A673 (cell line): ENCODE measurements around the gene IL24.

Experiments used
- EZH2 ChIP-seq: fragments of 200-600 bp; sonication (generic); IDR thresholded peaks from 2 replicates; pipeline ENCODE4 v1.6.1; 2017; ENCODE audit warnings: borderline replicate concordance, low read depth, mild to moderate bottlenecking, mixed read lengths, antibody characterized with exemption, low read length; ENCODE audit not compliant: poor library complexity, severe bottlenecking
- TF ChIP-seq, protein P1 (sequence below): fragments of 300-800, 200-600 bp; sonication (generic); conservative IDR thresholded peaks from 2 replicates; pipeline ENCODE4 v1.5.1; 2017; ENCODE audit warnings: low read depth, mild to moderate bottlenecking, antibody characterized with exemption, low read length, moderate library complexity, mixed read lengths

DNA sequence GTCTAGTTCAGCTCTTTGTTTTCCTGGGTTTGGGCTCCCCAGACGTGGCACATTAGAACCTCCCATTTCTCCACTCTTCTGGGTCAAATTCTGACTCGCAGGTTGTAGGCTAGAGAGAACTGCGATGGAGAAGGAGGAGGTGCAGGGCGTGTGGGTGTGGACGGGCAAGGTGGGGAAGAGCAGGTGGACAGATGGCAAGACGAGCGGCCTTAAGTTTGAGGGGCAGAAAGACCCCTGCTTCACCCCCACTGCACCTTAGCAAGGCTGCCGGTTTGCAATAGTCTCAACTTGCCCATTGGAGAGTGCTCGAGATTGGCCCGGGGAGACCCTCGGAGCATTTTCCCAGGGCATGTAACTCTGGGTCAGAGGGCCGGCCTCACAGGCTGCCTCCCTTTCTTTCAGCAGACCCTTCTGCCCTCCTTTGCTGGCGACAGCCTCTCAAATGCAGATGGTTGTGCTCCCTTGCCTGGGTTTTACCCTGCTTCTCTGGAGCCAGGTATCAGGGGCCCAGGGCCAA is 1.7 kb downstream of the IL24 start:
- TF ChIP-seq, protein P1, sequence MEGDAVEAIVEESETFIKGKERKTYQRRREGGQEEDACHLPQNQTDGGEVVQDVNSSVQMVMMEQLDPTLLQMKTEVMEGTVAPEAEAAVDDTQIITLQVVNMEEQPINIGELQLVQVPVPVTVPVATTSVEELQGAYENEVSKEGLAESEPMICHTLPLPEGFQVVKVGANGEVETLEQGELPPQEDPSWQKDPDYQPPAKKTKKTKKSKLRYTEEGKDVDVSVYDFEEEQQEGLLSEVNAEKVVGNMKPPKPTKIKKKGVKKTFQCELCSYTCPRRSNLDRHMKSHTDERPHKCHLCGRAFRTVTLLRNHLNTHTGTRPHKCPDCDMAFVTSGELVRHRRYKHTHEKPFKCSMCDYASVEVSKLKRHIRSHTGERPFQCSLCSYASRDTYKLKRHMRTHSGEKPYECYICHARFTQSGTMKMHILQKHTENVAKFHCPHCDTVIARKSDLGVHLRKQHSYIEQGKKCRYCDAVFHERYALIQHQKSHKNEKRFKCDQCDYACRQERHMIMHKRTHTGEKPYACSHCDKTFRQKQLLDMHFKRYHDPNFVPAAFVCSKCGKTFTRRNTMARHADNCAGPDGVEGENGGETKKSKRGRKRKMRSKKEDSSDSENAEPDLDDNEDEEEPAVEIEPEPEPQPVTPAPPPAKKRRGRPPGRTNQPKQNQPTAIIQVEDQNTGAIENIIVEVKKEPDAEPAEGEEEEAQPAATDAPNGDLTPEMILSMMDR, result no peak
- no peak for TF ChIP-seq EZH2
